Stimulated activated CD4-positive, alpha-beta T cell treated with anti-CD3 and anti-CD28 coated beads, Interleukin-4, amount 100 ng/mL, for 24 hours (primary cell): Measurements from ENCODE around the gene ZNF865.

ENCODE experiments used
- DNase-seq: peaks from one replicate; pipeline ENCODE4 v3.0.0-alpha.2; 2020

Gene ZNF865

DNA sequence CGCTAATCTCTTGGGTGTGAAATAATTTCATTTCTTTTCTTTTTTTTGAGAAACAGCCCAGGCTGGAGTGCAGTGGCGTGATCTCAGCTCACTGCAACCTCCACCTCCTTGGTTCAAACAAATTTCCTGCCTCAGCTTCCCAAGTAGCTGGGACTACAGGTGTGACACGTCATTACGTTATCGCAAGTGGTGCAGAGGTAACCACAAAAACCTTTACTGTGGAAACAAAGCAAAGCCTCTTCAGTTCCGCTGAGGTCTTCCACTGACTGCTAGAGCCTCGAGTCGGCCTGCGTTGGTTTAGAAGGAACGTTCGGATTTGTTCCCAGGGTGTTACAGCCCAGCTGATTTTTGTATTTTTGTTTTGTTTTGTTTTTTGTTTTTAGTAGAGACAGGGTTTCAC, 20.9 kb downstream of the ZNF865 start:
- DNase-seq, result peak; percentile 65

DNA sequence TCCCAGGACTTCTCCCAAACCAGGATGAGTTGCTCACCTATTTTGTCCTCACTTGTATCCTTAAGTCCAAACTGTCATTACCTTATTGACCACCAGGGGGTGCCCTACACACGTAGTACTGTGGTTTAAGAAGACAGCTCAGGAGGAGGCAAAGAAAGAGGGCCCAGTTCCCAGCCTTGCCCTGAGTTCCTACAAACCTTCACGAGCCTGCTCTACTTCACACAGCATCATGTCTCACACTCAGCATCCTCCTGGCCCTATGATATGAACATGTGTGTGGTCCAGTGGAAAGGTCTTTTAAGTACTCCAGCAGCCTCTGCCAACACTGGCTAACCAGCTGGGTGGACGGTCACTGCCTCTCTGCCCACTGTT, 27.0 kb downstream of the ZNF865 start:
- peak; percentile 95 for DNase-seq

GRCh38 chr19:55633861-55634260, 28.4 kb downstream of the ZNF865 start:
- DNase-seq, result no peak

GRCh38 chr19:55635334-55635717, 29.9 kb downstream of the ZNF865 start:
- DNase-seq, result no peak

- no peak for DNase-seq
Measured at GRCh38 chr19:55635856-55636440, 30.5 kb downstream of the ZNF865 start.

DNA sequence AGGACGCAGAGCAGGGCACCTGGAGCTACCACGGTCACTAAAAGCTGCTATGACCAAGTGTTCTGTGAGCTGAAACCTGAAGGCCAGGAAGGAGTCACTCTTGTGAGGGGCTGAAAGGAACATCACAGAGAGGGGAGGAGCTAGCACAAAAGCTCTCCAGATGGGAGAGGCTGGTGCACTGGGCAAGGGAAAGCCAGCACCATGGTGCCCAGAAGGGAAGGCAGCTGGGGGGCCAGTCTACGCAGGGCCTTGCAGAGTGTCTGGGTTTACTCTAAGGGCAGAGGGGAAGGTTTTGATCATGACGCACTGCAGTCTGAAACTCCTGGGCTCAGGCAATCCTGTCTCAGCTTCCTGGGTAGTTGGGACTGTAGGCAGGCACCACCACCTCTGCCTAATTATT, 31.3 kb downstream of the ZNF865 start:
- DNase-seq, result no peak

- DNase-seq, result no peak
Measured at GRCh38 chr19:55637534-55637933, 32.1 kb downstream of the ZNF865 start.

GRCh38 chr19:55638864-55639359, 33.5 kb downstream of the ZNF865 start:
- DNase-seq, result peak; percentile 67

DNA sequence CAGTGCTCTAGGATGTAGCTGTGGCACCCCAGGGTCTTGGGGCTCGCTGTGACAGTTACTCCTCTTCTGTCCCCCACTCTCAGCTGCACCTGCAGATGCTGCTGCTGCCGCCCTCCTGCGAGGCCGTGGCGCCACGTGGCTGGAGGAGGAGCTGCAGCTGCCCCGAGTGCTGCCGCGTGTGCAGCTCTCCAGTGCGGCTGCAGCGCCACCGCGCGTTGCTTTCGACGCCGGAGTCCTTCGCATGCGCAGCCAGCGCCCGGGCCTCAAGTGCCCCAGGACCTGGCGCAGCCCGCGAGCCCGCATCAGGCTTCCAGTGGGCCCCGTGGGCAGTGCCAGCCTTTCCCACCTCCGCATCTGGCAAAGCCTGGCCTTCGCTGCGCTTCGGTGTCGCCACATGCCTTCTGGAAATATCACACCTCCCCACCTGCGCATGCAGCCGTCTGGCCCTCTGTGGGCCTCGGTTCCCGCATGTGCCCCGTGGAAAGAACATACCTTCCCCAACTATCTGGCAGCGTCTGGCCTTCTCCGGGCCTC, 34.7 kb downstream of the ZNF865 start:
- DNase-seq, result peak; percentile 73

DNA sequence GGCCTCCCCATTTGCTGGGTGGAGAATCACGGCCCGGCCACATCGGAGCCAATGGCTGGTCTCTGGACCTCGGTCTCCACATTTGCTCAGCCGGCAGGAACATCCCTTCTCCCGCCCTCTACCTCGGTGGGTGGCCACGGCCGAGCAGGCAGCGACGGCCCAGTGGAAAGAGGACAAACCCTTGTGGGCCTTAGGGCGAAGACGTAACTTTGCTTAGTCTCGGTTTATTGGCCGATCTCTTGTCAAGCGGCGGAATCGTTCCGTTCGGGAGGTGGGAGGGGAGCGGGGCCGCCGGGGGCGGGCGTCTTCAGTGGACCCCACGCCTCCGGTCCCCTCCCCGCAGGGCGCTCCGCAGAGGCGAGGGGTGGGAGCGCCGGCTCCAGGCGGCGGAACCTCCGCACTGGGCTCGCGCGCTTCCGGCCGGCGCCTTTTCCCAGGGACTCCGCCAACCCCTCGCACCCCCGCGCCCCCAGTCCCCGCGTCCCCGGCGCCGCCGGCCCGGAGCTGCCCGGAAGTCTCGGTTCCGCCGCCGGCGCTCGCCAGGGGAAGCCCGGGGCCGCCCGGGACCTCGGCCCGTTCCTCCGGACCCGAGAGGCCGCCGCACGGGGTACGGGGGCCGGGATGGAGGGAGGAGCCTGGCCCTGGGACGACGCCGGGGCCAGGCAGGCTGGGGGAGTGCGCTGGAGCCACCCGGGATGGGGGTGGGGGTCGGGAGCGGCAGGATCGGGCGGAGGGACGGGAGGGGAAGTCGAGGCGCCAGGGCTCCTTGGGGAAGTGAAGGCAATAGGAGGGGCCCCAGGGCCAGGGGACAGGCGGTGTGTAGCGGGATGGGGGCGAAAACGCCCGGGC, 35.4 kb downstream of the ZNF865 start, which contains the start of gene ZNF580:
TSS of gene ZNF580 (plus strand) at position 426 of the 849 bp plus-strand sequence. CDS start 1,507 bp downstream, outside the sequence.
- DNase-seq, result peak; percentile 62

DNA sequence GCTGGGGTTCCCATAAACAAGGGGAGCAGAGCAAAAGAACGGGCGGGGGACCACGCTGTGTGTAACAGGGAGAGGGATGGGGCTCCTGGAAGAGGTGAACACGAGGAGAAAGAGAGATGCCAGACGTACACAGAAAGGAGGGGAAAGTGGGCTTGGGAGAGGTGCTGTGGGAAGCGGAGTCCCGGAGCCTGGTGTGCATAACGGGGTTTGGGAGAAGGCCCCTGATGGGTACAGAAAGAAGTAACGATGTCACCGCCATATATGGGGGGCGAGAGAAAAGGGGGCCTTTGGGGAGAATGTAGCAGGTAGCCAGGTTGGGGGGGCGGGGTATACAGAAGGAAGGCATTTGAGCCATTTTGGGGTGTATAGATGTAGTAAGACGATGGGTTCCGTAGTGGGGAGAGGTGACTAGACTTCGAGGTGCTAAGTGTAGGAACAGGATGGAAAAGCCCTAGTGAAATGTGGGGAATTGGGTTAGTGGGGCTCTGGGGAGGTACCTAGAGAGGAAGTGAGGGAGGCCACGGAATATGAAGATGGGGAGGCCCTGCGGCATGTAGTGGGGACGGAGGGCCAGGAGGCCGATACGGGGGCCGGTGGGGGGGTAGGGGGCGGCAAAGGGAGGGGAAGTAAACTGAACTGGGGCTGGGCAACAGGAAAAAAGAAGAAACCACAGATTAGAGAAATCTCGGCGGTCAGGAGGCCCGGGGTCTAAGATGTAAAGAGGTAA, 36.1 kb downstream of the ZNF865 start:
- peak; percentile 30 for DNase-seq

DNA sequence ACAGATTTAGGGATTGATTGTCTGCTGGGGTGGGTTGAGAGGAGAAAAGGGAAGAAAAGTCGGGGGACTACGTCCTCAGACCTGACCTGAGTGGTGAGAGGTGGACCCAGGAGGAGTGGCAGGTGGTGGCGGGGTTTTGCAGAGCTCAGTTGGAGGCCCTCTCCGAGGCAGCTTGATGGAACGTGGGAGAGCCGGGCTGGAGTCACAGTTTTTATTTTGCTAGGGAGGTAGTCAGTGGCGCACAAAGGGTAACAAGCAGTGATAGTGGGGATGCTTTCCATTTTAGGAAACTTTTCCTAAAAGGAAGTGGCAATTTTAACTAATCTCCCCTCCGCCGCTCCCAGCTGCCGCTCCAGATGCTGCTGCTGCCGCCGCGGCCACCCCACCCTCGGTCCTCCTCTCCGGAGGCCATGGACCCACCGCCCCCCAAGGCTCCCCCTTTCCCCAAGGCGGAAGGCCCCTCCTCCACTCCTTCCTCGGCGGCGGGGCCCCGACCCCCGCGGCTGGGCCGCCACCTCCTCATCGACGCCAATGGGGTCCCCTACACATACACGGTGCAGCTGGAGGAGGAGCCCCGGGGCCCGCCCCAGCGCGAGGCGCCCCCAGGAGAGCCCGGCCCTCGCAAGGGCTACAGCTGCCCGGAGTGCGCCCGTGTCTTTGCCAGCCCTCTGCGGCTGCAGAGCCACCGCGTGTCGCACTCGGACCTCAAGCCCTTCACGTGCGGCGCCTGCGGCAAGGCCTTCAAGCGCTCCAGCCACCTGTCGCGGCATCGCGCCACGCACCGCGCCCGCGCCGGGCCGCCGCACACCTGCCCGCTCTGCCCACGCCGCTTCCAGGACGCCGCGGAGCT, 36.9 kb downstream of the ZNF865 start:
- peak; percentile 43 for DNase-seq

DNA sequence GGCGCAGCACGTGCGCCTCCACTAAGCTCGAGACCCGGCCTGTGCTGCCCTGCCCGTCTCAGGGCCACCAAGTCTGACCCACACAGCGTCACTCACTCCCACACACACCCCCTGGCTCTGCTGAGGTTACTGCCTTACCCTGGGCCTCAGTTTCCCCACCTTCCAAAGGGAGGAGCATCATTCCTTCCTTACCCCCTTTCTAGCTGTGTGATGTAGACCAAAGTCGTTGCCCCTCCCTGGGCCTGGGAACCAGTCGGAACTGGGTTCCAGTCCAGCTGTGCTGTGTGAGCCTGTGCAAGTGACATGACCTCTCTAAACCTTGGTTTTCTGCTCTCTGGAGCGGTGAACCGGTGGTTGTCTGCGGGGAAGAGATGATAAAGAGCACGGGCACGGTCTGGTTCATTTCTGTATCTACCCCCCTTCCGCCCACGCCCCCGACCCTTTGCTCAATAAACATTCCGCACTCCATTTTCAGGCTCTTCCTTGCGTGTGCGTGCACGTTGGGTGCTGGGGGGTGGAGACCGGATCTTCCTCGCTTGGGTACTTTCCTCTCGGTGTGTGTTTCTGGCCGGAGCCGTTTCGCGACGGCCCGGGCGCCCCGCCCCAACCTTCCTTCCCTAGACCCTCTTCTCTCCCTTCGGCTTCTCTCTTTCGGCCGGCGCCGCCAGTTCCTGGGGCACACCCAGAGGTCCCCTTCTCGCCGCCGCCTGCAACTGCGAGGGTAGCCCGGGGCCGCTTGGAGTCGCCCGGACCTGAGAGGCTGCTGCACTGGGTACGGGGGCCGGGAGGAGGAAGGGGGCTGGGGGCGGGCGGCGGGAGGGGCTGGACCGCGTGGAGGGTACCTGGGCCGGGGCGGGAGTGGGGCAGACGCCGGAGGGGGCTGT, 37.8 kb downstream of the ZNF865 start, which contains the start of gene ZNF581:
TSS of gene ZNF581 (plus strand) at position 647 of the 884 bp plus-strand sequence. CDS start 923 bp downstream, outside the sequence.
- peak; percentile 85 for DNase-seq

DNA sequence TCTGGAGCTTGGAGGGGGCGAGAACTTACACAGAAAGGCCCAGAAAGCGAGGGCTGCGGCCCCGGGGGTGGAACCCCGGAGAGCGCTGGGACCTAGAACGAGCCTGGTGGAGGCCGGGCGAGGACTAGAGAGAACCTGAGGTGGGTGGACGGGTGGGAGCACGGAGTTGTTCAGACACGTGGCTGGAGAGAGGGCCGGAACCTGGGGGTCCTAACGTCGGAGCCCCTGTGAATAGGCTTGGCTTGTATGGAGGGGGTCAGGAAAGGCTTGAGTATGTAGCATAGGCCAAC, 38.4 kb downstream of the ZNF865 start:
- no peak for DNase-seq

GRCh38 chr19:55644191-55644833, 38.9 kb downstream of the ZNF865 start:
- no peak for DNase-seq

- DNase-seq, result no peak
Measured at GRCh38 chr19:55644842-55645511, 39.5 kb downstream of the ZNF865 start.

DNA sequence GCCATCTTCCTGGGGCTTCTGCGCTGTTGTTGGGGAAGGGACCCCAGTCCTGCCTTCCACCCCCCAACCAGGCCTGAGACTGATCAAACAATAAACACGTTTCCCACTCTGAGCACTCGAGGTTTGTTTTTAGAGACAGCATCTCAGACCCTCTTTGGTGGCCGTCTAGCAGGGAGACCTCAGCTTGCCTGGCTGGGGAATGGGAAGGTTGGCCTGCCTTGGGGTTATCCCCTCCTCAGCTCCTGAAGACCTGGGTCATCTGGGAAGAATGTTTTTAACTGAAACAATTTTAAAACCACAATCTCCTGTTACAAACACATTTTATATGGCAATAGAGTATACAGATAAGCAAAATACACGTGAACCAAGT, 40.0 kb downstream of the ZNF865 start:
- DNase-seq, result no peak

DNA sequence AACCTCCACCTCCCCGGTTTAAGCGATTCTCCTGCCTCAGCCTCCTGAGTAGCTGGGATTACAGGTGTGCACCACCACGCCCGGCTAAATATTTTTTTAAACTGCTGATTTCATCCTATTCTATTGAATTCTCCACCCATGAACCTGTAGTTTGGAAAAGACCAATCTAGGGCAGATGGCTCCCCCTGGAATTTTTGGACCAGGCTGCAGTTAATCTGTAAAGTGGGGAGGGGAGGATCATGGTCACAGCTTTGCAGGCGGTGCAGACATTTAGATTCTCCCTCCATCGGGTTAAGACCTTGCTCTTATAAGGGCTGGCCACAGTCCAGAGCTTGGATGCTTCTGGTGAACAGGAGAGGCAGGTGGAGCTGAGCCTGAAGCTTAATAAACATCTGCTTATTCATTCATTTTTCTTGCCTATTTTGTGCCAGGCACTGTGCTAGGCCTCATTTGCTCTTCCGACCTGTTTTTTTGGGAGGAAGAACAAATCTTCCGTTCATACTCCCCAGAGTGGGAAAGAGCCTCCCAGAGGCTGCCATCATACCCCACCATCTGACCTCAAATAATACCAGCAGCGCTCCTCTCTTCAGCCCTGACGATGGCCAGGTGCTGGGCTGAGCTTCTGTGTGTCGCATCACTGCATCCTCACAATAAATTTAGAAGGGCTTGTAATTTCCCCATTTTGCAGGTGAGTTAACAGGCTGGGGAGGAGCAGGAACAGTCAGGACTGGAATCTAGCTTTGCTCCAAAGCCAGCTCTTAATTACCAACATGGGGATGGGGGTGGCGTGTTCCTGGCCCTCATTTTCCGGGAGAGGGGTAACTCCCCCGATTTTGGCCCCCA, 41.7 kb downstream of the ZNF865 start:
- DNase-seq, result no peak
